ENCODE results near the gene ULK4.
"Not testable (repeated sequence)": the region's sequence is repeated elsewhere in the genome, so short reads cannot be mapped to it uniquely, and the experiment has no call there.

The ULK4 gene

GRCh38 chr3:41999909-42000308, 38.0 kb upstream of the ULK4 start:
- no peak overlapping the region for H3K27ac ChIP-seq
- TF ChIP-seq ZFX (IDR thresholded peaks at IDR 0.05) (no peak), CTCF (conservative IDR thresholded peaks at IDR 0.05) (no peak)

DNA sequence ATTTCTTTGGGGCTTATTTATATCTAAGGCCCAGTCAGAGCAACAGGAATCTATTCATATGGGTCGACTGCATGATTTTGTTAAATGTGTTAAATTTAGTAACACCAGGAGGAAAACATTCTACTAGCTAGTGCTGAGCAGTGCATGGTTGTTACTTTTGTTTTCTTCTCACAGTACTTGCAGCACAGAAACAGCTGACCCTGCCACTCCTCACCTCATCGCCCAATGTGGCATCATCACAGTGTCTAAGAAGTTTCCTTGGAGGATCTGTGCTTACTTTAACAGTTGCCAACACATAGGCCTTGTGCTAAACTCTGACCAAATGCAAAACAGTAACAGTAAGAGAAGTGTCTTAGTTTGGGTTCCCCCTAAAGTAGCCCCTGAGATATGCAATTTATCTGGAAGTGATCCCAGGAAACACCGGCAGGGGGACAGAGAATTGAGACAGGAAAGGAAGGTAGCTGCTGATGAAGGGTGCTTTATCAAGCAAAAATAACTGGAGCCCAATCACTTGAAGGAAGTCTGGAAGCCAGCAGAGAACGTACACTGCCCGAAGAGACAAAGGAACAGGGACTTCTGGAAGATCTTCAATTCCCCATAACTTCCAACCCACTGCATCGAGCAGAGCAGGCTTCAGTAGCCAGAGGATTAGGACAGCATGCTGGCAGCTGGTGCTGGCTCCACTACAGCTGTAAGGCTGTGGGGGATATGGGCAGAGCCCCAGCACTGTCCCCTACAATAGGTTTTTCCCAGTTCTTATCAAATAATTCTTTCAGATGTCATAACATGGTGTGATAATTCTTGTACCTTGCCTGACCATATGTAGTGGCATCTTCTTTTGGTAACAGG, 36.0 kb upstream of the ULK4 start:
- no peak overlapping the region for H3K27ac ChIP-seq
- no peak for TF ChIP-seq ZFX (IDR thresholded peaks at IDR 0.05)
- no peak for TF ChIP-seq CTCF (conservative IDR thresholded peaks at IDR 0.05)

DNA sequence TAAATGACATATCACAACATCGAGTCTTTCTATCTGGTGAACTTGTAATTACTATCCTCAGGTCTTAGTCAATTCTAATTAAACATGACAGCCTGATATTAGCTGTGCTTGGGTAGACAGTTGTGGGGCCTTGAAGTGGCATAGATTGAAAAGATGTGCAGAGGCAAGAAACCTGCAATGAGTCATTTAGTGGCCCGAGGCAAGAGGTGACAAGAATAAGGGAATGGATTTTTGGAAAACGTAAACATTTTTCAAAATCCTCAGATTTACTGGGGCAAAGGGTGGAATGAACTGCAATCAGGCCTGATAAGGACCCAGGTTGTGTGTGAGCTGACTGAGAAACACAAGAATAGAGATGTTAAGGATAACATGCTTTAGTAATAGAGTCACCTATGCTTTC, 29.5 kb upstream of the ULK4 start:
- TF ChIP-seq ZFX (IDR thresholded peaks at IDR 0.05) (no peak), CTCF (conservative IDR thresholded peaks at IDR 0.05) (no peak)
- H3K27ac ChIP-seq, result no peak overlapping the region

- TF ChIP-seq CTCF (conservative IDR thresholded peaks at IDR 0.05) (no peak), ZFX (IDR thresholded peaks at IDR 0.05) (no peak)
Measured at GRCh38 chr3:41989518-41989917, 27.6 kb upstream of the ULK4 start.

GRCh38 chr3:41987627-41988026, 25.7 kb upstream of the ULK4 start:
- H3K27ac ChIP-seq, result no peak overlapping the region
- TF ChIP-seq CTCF (conservative IDR thresholded peaks at IDR 0.05) (no peak), ZFX (IDR thresholded peaks at IDR 0.05) (no peak)

More at GRCh38 chr3:41989518-41989917, 27.6 kb upstream of the ULK4 start:
- H3K27ac ChIP-seq, result no peak overlapping the region

DNA sequence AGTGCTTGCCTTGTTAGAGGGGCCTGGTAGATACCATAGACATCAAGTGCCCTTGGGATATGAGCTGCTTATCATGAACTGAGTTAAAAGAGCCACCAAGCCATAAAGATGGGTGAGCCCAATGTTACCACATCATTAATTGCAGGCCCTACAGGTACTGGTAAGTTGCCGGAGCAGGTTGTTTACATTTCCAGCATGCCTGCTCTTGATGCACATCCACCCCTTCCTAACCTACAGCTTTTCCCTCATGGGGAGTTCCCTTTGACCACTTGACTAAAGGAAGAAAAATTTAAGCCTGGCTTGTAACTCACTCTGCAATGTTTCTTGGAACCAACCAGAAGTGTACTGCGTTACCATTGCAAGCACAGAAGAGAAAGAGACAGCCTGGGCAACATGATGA, 24.7 kb upstream of the ULK4 start:
- TF ChIP-seq CTCF (conservative IDR thresholded peaks at IDR 0.05) (no peak), ZFX (IDR thresholded peaks at IDR 0.05) (no peak)
- H3K27ac ChIP-seq, result no peak overlapping the region

DNA sequence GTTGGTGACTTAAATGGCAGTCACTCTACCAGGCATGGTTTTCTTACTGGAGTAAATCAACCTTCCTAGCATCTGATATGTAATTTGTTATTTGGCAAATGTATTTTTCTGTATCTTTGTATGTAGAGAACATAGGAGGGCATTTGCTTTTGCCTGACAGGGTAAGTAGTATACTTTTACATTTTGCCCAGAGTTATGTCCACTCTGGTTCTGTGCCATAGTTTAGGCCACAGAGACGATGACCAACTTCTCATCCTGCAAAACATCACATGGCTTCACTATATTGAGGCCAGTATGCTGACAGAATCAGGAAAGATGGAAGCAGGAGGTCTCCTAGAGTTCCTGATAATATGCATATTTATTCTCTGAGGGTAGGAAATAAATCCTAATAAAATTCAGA, 23.1 kb upstream of the ULK4 start:
- no peak overlapping the region for H3K27ac ChIP-seq
- no peak for TF ChIP-seq ZFX (IDR thresholded peaks at IDR 0.05)
- TF ChIP-seq CTCF (conservative IDR thresholded peaks at IDR 0.05), result no peak

DNA sequence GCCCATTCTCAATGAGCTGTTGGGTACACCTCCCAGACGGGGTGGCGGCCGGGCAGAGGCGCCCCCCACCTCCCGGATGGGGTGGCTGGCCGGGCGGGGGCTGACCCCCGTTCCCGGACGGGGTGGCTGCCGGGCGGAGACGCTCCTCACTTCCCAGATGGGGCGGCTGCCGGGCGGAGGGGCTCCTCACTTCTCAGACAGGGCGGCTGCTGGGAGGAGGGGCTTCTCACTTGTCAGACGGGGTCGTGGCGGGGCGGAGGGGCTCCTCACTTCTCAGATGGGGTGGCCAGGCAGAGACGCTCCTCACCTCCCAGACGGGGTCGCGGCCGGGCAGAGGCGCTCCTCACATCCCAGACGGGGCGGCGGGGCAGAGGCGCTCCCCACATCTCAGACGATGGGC, 21.2 kb upstream of the ULK4 start:
- not testable (repeated sequence) for H3K27ac ChIP-seq

GRCh38 chr3:41977401-41977800, 15.5 kb upstream of the ULK4 start:
- not testable (repeated sequence) for H3K27ac ChIP-seq

Measured in C4-2B (cell line).